GM06990 (cell line): Measurements from ENCODE around the gene SV2C.

Source experiments
- DNase-seq: peaks from one replicate; pipeline ENCODE4 v3.0.0-alpha.2; 2011; ENCODE audit not compliant: insufficient read length; ENCODE audit errors: extremely low read depth
- H3K27me3 ChIP-seq: replicated peaks from 2 replicates; pipeline ENCODE4 v1.6.0; 2011; ENCODE audit warnings: low read length; ENCODE audit not compliant: control insufficient read depth, insufficient read depth
- H3K36me3 ChIP-seq: 2 replicates; pipeline ENCODE4 v1.5.1; 2011; ENCODE audit warnings: low read length; ENCODE audit not compliant: control insufficient read depth, insufficient read depth
- H3K4me3 ChIP-seq: replicated peaks from 2 replicates; pipeline ENCODE4 v1.5.1; 2011; ENCODE audit warnings: low read depth, mild to moderate bottlenecking, control low read depth, low read length
- CTCF ChIP-seq: IDR thresholded peaks from 2 replicates; pipeline ENCODE4 v1.5.1; 2011; ENCODE audit warnings: low read length, control low read depth, mild to moderate bottlenecking, inconsistent platforms; ENCODE audit not compliant: insufficient read depth, poor library complexity, severe bottlenecking

SV2C gene

DNA sequence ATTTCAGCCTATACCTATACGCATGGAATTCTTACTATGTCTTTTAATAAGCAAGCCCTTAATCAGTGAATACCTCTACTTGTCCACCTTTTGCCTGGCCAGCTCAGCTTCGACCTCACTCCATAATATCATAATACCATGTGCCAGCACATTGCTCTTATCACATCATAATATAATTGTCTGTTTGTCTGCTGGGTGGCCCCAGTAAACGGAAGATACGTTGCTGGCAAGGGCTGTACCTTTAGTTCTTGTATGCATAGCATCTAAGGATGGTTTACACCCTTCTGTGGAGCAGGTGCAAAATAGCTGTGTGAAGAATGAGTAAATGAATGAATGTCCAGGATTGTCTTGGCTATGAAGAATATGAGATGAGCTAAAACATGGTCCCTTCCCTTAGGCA lies 29.9 kb downstream of the SV2C start:
- DNase-seq: no peak
- H3K36me3 ChIP-seq: no peaks in the 10 kb centered on the region
- H3K4me3 ChIP-seq: no peak overlapping the region
- no peak for TF ChIP-seq CTCF
- no peaks in the 10 kb centered on the region for H3K27me3 ChIP-seq

GRCh38 chr5:76114179-76114851 lies 31.1 kb downstream of the SV2C start:
- TF ChIP-seq CTCF: no peak
- DNase-seq: no peak
- Histone ChIP-seq H3K36me3 (no peaks in the 10 kb centered on the region), H3K4me3 (no peak overlapping the region), H3K27me3 (no peaks in the 10 kb centered on the region)

GRCh38 chr5:76125346-76125745 lies 42.2 kb downstream of the SV2C start:
- no peak for DNase-seq
- Histone ChIP-seq H3K36me3 (no peaks in the 10 kb centered on the region), H3K4me3 (no peak overlapping the region), H3K27me3 (no peaks in the 10 kb centered on the region)
- TF ChIP-seq CTCF: no peak

DNA sequence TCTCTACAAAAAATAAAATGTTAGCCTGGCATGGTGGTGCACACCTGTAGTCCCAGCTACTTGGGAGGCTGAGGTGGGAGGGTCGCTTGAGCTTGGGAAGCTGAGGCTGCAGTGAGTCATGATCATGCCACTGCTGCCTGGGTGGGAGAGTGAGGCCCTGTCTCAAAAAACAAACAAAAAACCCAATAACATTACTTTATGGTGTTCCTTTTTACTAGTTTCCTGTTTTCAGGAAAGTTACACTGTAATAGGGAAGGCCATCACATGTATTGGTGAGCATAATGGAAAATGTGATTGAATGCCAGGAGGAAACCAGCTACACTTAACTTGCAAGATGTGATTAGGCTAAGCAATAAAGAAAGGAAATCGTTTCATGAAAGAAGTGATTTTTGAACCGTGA lies 42.7 kb downstream of the SV2C start:
- no peak for DNase-seq
- Histone ChIP-seq H3K27me3 (no peaks in the 10 kb centered on the region), H3K36me3 (no peaks in the 10 kb centered on the region), H3K4me3 (no peak overlapping the region)
- TF ChIP-seq CTCF: no peak

GRCh38 chr5:76134003-76134402 lies 50.8 kb downstream of the SV2C start:
- no peak for TF ChIP-seq CTCF
- H3K36me3 ChIP-seq: no peaks in the 10 kb centered on the region
- H3K27me3 ChIP-seq: peaks cover 3% of the 10 kb centered on the region
- H3K4me3 ChIP-seq: no peak overlapping the region
- no peak for DNase-seq

DNA sequence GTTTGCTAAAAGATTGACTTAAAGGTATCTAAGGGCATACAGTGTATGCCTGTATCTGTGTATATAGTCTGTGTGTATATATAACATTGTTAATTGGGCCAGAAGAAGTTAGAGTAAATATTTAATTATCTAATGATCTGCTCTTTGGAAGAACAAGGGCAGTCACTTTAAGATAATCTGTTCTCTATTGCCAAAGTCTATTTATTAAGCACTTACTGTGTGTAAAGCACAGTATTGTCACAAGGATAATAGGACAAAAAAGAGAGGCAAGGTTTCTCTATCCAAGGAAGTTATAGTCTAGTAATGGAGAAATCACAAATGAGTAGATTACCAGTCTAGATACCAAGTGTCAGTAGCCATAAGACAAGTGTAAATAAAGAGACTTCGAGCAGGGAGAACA lies 51.5 kb downstream of the SV2C start:
- DNase-seq: no peak
- TF ChIP-seq CTCF: no peak
- Histone ChIP-seq H3K36me3 (no peaks in the 10 kb centered on the region), H3K4me3 (no peak overlapping the region), H3K27me3 (peaks cover 3% of the 10 kb centered on the region)
